Measurements from ENCODE around the gene LHFPL2. TPM values are rescaled to one million over a fixed set of nuclear protein-coding genes. Genes with fewer than 3 reads are reported as not detected.

Gene LHFPL2
- total and polyA plus RNA-seq, 2 experiments from 2014 or later = 96.6 to 126 TPM

DNA sequence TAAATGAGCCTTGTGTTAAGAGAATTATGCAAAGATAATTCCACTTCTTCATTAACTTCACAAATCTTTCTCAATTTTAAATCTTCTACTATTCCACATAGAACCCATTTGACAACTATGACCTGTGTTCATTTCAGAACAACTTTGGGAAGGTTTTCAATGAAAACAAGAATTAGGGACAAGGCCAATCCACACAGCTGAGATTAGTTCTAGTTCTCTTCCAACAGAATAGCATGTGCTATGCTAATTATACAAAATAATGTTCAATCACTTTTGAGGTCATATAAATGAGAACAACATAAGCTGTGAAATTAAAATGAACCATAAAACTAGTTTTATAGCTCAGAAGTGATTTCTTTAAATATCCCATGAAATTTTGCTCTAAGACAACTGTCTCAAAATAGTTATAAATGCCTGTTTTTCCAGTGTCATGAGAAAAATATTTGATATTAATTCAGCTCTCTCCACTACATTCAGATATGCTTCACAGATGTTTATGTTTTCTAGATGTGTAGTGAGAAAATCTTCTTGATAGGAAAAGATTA lies 7.2 kb upstream of the LHFPL2 start:
- no peaks in the 10 kb centered on the region for H3K27me3 ChIP-seq
- H3K4me1 ChIP-seq (ENCODE audit: low read depth) = peaks cover 31% of the 10 kb centered on the region
- TF ChIP-seq, protein P1, sequence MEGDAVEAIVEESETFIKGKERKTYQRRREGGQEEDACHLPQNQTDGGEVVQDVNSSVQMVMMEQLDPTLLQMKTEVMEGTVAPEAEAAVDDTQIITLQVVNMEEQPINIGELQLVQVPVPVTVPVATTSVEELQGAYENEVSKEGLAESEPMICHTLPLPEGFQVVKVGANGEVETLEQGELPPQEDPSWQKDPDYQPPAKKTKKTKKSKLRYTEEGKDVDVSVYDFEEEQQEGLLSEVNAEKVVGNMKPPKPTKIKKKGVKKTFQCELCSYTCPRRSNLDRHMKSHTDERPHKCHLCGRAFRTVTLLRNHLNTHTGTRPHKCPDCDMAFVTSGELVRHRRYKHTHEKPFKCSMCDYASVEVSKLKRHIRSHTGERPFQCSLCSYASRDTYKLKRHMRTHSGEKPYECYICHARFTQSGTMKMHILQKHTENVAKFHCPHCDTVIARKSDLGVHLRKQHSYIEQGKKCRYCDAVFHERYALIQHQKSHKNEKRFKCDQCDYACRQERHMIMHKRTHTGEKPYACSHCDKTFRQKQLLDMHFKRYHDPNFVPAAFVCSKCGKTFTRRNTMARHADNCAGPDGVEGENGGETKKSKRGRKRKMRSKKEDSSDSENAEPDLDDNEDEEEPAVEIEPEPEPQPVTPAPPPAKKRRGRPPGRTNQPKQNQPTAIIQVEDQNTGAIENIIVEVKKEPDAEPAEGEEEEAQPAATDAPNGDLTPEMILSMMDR (IDR thresholded peaks at IDR 0.05; ENCODE audit: low read depth, low read length) = no peak
- no peaks in the 10 kb centered on the region for H3K36me3 ChIP-seq
- H3K4me3 ChIP-seq = no peak overlapping the region
- H3K9me3 ChIP-seq (ENCODE audit: low read depth) = no peaks in the 10 kb centered on the region
- DNase-seq (ENCODE audit: low read depth in 1 of 2, low spot score in 1 of 2) = no peak
- H3K27ac ChIP-seq = no peak overlapping the region

DNA sequence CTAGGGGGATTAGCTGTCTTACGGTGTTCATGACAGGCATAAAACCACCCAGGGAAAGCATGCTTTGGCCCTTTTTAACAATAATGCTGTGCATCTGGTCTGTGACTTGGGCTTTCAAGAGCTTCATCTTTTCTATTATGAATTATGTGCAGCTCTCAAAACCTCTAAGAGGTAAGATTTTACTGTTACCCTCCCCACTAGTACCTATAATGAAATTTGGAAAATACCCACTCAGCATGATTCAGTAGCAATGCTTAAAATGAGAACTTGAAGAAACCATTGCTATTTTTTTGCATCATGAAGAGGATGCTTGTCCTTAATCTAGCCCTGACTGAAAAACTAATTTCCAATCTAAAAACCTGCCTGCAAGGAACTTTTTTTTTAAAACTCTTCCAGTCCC lies 5.8 kb upstream of the LHFPL2 start:
- Histone ChIP-seq H3K36me3 (no peaks in the 10 kb centered on the region), H3K4me3 (no peak overlapping the region), H3K27ac (no peak overlapping the region), H3K9me3 (ENCODE audit: low read depth) (no peaks in the 10 kb centered on the region), H3K4me1 (ENCODE audit: low read depth) (peaks cover 16% of the 10 kb centered on the region), H3K27me3 (no peaks in the 10 kb centered on the region)
- TF ChIP-seq, protein P1 (IDR thresholded peaks at IDR 0.05; ENCODE audit: low read depth, low read length) = no peak
- no peak for DNase-seq (ENCODE audit: low read depth in 1 of 2, low spot score in 1 of 2)

DNA sequence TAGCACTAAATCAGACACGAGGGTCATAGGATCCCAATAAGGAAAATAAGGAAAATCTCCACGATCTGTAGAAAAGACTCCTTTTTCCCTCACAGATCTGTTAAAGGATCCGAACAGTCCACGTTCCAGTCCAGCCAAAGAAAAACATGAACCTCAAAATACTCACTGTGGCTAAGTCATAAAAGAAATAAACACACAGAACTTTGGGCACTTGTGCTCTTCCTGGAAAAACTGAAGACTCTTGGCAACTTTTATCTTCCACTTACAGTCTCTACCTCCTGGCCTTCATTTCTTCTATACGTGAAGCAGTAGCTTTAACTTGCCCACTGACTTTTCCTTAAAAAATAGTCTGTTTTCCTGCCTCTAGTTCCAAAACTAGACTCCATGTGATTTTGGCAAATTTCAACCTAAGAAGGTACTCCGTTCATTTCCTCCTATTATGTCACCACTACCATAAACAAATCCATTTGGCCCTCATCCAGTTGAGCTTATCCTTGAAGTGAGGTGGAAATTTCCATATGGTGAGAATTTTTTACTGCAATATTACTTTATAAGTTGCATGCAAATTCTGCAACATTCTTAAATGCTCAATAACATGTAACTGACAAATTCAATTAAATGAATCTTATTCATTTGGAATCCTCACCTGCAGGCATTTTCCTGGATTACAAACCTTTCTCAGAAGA lies 5.3 kb upstream of the LHFPL2 start:
- no peak overlapping the region for H3K27ac ChIP-seq
- TF ChIP-seq, protein P1 (IDR thresholded peaks at IDR 0.05; ENCODE audit: low read depth, low read length) = no peak
- DNase-seq (ENCODE audit: low read depth in 1 of 2, low spot score in 1 of 2) = no peak
- no peaks in the 10 kb centered on the region for H3K27me3 ChIP-seq
- H3K36me3 ChIP-seq = no peaks in the 10 kb centered on the region
- no peaks in the 10 kb centered on the region for H3K9me3 ChIP-seq (ENCODE audit: low read depth)
- peaks cover 11% of the 10 kb centered on the region for H3K4me1 ChIP-seq (ENCODE audit: low read depth)
- no peak overlapping the region for H3K4me3 ChIP-seq

DNA sequence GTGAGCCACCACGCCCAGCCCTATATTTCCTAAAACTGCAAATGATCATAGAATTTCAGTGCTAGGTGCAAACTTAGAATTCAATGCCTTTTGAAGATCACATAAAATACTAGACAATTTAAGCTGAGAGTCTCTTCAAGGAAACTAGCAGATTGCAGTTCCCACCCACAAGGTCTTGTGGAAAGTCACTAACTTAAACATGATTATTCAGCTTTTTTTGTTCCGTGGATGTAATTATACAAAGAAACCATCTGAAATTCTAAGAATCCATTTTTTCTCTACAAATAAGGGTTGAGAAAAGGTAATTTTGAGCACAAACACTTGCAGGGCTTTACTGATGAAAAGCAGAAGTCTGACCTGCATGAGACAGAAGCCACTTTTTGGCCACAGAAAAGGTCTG lies 4.5 kb upstream of the LHFPL2 start:
- H3K4me3 ChIP-seq = no peak overlapping the region
- TF ChIP-seq, protein P1 (IDR thresholded peaks at IDR 0.05; ENCODE audit: low read depth, low read length) = no peak
- H3K27ac ChIP-seq = no peak overlapping the region
- no peaks in the 10 kb centered on the region for H3K9me3 ChIP-seq (ENCODE audit: low read depth)
- H3K4me1 ChIP-seq (ENCODE audit: low read depth) = peaks cover 11% of the 10 kb centered on the region
- H3K27me3 ChIP-seq = no peaks in the 10 kb centered on the region
- H3K36me3 ChIP-seq = no peaks in the 10 kb centered on the region
- DNase-seq (ENCODE audit: low read depth in 1 of 2, low spot score in 1 of 2) = no peak

DNA sequence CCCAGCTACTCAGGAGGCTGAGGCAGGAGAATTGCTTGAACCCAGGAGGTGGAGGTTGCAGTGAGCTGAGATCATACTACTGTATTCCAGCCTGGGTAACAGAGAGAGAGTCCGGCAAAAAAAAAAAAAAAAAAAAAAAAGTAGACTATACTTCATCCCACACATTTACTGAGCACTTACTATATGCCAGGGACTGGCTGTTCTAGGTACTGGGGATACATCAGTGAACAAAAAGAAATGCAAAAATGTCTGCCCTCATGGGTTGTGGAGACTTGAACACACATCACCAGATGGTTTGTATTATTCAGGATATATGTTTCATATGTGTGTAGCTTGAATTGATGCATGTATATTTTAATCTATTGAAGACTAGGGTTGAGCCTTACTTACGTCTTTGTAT lies 2.9 kb upstream of the LHFPL2 start:
- no peak overlapping the region for H3K27ac ChIP-seq
- H3K4me3 ChIP-seq = no peak overlapping the region
- no peaks in the 10 kb centered on the region for H3K9me3 ChIP-seq (ENCODE audit: low read depth)
- peaks cover 11% of the 10 kb centered on the region for H3K4me1 ChIP-seq (ENCODE audit: low read depth)
- H3K27me3 ChIP-seq = no peaks in the 10 kb centered on the region
- H3K36me3 ChIP-seq = no peaks in the 10 kb centered on the region
- TF ChIP-seq, protein P1 (IDR thresholded peaks at IDR 0.05; ENCODE audit: low read depth, low read length) = no peak
- DNase-seq (ENCODE audit: low read depth in 1 of 2, low spot score in 1 of 2) = no peak
